Upper lobe of left lung (tissue), 4 donors: ENCODE measurements around the gene FASTK.

Experiments
- CTCF ChIP-seq, 6 experiments: fragments of 450-650 bp in 4 of 6; fragments of 200-600 bp in 2 of 6; sonication (generic) in 2 of 6; IDR thresholded peaks; one replicate each; pipeline ENCODE4 v1.5.1; 2016 to 2019; ENCODE audit warnings: antibody characterized with exemption in 6 of 6
- POLR2AphosphoS5 ChIP-seq, 2 donors: sonication (generic); formaldehyde crosslinking; IDR thresholded peaks; one replicate each; pipeline ENCODE4 v1.5.1; 2017; ENCODE audit warnings: antibody characterized with exemption in 2 of 2

- TF ChIP-seq CTCF (IDR thresholded peaks at IDR 0.05) (no peak), POLR2AphosphoS5 (IDR thresholded peaks at IDR 0.05) (no peak)
These were observed 21.7 kb downstream of the FASTK start for GRCh38 chr7:151058781-151059366.
